ENCODE data around the gene METTL23.

DNA sequence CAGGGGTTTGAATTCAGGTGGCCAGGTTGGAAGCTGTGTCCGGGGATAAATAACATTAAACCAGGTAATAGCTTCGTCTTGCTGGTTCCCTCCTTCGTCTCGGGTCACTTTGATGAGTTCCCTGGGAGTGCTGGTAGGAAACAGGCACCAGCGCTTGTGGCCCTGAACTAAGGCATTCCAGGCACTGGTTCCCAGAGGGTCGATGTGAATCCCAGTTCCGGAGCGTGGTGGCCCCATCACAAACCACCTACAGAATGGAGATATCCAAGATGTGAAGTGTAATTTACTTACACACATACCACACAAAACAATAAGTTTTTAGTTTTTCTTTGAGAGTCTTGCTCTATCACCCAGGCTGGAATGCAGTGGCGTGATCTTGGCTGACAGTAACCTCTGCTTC is 2.8 kb upstream of the METTL23 start:
- no peak for TF ChIP-seq MAFK (IDR thresholded peaks at IDR 0.05; ENCODE audit: low read depth, low read length)
- TF ChIP-seq, protein P1, sequence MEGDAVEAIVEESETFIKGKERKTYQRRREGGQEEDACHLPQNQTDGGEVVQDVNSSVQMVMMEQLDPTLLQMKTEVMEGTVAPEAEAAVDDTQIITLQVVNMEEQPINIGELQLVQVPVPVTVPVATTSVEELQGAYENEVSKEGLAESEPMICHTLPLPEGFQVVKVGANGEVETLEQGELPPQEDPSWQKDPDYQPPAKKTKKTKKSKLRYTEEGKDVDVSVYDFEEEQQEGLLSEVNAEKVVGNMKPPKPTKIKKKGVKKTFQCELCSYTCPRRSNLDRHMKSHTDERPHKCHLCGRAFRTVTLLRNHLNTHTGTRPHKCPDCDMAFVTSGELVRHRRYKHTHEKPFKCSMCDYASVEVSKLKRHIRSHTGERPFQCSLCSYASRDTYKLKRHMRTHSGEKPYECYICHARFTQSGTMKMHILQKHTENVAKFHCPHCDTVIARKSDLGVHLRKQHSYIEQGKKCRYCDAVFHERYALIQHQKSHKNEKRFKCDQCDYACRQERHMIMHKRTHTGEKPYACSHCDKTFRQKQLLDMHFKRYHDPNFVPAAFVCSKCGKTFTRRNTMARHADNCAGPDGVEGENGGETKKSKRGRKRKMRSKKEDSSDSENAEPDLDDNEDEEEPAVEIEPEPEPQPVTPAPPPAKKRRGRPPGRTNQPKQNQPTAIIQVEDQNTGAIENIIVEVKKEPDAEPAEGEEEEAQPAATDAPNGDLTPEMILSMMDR (IDR thresholded peaks at IDR 0.05; ENCODE audit: control extremely low read depth in 1 of 3, insufficient read depth in 1 of 3, low read depth in 1 of 3, low read length in 3 of 3): no peak
